Activated CD4-positive, alpha-beta T cell treated with anti-CD3 and anti-CD28 coated beads for 48 hours (primary cell): ENCODE measurements around the gene SDR39U1.

Experiments
- DNase-seq: peaks from one replicate; pipeline ENCODE4 v3.0.0-alpha.2; 2020

SDR39U1 gene

DNA sequence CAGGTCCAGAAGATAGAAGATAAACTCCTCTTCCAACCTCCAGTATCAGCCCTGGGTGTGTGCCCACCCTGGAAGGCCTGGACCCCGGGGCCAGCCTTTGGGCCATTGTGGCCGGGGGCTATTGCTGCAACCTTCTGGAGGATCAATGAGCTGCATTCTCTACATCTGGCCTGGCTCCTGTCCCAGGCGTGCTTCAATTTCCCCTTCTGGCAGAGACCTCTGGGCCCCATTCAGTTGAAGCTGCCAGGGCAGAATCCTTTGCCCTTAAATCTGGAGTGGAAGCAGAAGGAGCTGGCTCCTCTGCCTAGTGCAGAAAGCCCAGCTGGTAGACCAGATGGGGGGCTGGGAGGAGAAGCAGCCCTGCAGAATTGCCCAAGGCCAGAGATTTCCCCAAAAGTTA lies 33.8 kb downstream of the SDR39U1 start:
- DNase-seq: no peak

GRCh38 chr14:24407608-24408325 lies 34.8 kb downstream of the SDR39U1 start:
- no peak for DNase-seq

DNA sequence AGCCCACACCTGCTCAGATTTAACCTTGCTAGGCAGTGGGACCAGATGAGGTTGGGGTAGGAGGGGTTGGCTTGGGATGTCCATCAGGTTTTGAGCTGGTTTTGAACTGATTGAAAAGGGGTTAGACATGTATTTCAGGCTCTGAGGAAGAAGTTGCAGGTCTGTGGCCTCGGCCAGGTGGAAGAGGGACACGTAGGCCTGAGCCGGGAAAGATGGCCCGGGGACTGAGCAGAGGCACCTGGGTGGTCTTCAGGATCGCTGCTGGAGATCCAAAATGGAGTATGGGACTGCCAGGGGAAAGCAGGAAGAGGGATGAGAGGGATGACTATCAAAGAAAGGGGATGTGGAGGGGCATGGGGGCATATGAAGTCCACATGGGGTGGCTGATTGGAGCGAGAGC lies 36.2 kb downstream of the SDR39U1 start:
- DNase-seq: no peak

GRCh38 chr14:24404814-24405213 lies 37.8 kb downstream of the SDR39U1 start:
- DNase-seq: no peak

DNA sequence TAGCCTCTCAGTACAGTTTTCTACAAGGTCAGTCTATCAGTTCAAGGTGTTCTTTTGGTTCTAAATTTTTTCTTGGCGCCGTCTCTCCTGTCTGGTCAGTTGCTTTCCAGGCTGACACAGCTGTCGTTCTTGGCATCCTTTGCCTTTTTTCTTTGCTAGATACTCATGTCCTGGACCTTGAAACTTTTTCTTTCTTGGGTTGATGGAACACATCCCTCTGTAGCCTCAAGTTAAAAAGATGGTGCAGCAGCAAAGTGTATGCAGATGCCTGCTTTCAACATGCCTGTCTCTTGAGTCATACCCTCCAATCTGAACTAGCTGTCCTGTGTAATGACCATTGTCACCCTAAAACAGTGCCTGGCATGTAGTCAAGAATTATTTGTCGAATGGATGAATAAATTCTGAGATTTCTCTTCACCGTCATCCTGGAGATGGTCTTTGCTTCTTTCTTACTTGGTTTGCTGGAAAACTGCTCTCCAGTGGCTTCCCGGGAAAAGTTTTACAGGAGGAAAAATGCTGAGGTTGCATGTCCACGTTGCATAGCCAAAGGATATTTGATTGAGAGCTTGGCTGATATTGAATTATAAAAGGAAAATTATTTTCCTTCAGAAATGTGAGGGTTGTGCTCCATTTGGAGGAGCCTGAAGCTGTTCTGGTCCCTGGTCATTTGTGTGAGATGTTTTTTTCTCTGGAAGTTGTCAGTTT lies 39.1 kb downstream of the SDR39U1 start:
- no peak for DNase-seq

DNA sequence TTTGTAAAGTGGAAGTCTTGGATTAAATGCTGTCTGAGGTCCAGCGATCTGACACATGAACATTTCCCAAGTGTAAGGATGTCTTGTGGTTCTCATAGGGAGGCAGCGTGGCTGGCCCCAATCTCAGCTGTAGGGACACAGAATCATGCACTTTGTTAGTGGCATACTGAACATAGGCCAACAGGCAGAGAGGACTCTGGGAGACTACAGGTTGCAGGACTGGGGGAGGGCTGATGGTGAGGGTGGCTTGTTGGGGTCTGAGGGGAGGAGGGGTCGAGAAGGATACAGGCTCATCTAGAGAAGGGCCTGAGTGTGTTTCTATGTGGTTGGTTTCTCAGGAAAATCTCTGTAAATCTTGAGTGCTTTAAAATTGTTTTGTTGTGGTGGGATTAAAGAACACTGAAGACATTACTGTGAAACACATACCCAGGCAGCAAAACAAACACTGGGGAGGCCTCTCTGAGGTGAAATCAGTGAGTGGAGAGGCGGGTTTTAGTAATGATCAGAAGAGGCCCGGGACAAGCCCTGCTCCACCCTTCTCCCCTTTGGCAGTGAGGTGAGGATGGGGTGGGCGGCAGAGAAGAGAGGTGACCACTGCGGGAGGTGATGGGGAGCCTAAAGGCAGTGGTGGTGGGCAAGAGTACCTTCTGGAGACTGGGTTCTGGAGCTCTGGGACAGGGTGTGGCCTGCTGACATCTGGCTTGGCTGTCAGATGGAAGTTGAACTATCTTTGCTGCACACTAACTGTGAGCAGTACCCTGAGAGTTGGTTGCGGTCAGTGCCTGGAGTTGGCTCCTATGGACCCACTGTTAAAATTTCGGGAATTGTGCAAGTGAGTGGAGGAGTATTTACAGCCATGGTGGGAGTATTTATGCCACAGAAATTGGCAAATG lies 40.5 kb downstream of the SDR39U1 start:
- DNase-seq: no peak

DNA sequence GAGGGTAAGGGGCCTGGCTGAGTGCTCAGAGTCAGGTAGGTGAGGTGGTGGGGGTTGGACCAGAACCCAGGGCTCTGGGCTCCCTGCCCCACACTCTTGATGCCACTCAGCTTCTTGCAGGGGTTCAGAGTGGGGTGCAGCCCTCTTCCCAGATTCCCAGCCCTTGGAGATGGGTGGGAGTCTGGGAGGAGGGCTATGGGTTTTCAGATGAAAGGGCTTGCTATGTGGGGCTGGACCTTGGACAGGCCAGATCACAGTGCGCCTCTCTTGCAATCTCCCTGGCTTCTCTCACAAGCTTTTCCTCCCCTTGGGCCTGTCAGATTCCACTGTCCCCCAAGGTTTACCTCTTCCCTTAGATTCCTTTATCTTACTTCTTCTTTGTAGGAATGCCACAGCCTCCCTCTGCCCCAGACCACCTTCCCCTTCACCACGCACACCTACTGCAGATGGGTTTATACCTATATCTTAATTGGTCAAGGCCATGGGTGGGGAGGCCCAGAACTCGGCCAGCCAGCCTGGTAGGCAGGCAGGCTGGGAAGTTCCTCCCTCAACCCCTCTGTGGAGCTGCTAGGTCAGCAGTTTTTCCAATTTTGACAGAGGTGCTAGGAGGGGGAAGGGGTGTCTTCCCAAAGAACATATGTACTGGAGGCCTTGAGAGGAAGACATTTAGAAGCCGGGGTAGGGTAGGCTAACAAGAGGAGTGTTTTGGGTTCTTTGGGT lies 42.4 kb downstream of the SDR39U1 start:
- DNase-seq: no peak

DNA sequence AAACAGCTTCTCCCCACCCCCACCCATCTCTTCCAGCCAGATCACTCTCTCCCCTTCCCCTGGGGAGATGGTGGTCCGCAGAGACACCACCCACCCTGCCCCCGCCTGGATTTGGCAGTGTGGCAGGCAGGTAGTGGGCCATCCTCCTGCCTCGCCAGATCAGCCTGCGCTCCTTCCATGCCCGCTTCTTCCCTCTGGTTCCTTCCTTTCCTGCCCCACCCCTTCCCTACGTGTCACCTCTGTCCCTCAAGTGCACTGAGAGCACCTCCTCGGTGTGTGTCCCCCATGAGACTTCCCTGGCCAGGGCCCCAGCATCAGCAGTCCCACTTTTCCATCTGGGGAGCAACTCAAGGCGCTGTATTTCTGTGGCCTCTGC lies 43.1 kb downstream of the SDR39U1 start:
- no peak for DNase-seq

DNA sequence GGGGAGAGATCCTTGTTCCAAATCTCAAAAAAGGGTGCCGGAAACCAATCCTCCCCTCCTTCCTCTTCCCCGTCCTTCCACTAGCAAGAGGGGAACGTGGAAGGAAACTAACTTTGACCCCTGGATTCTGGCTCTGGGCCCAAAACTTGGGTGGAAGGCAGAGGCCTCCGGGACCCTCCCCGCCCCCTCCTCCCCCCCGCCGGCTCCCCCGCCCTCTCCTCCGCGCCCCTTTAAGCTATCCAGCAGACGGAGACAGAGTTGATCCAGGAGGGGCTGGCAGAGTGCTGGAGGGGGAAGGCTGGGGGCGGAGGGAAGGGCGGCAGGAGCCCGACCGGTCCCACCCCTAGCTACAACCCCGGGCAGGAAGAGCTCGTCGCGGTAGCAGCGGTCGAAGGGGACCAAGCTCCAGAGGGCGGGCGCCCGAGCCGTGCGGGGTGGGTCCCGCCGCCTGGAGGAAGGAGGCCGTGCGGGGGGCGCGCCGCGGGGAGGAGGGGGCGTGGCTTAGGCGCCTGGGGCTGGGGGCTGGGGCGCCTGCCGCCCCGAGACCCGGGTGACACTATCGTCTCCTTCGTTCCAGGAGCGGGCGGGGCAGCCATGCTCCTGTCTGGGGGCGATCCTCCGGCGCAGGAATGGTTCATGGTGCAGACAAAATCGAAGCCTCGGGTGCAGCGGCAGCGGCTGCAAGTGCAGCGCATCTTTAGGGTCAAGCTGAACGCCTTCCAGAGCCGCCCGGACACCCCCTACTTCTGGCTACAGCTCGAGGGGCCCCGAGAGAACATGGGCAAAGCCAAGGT lies 43.7 kb downstream of the SDR39U1 start, which contains the start of gene NYNRIN:
TSS of gene NYNRIN (plus strand) at position 351 of the 794 bp plus-strand sequence. CDS start at position 595, 244 bp downstream.
- peak; percentile 22 for DNase-seq

- no peak for DNase-seq
These were observed 44.3 kb downstream of the SDR39U1 start for GRCh38 chr14:24398293-24398652.

DNA sequence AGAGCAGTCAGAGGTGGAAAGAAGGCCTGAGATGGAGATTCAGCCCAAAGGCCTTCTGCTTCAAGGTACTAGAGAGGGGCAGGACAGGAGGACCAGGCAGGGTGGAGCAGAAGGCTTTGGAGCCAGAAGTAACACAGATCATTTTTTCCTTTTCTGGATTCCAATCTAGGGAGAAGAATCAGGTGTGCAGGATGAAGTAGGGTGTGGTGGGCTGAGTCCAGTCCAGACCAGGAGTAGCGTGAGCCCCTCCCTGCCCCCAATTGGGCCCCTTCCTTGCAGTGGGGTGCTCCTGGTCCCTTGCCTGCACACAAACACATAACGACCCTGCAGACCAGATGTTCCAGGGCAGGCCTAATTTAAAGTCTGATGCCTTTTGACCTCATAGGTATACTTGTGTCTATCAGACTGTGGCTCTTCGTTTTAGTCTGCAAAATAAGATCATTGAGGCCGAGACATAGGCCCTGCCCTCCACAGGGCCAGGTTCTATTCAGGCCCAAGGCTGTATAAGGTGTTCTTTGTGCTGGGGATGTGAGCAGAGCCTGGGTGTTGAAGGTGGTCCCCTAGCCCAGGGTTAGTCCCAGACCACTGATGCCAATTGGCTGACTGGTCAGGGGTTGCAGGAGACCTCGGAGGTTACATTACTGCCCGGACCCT lies 44.8 kb downstream of the SDR39U1 start:
- DNase-seq: no peak

DNA sequence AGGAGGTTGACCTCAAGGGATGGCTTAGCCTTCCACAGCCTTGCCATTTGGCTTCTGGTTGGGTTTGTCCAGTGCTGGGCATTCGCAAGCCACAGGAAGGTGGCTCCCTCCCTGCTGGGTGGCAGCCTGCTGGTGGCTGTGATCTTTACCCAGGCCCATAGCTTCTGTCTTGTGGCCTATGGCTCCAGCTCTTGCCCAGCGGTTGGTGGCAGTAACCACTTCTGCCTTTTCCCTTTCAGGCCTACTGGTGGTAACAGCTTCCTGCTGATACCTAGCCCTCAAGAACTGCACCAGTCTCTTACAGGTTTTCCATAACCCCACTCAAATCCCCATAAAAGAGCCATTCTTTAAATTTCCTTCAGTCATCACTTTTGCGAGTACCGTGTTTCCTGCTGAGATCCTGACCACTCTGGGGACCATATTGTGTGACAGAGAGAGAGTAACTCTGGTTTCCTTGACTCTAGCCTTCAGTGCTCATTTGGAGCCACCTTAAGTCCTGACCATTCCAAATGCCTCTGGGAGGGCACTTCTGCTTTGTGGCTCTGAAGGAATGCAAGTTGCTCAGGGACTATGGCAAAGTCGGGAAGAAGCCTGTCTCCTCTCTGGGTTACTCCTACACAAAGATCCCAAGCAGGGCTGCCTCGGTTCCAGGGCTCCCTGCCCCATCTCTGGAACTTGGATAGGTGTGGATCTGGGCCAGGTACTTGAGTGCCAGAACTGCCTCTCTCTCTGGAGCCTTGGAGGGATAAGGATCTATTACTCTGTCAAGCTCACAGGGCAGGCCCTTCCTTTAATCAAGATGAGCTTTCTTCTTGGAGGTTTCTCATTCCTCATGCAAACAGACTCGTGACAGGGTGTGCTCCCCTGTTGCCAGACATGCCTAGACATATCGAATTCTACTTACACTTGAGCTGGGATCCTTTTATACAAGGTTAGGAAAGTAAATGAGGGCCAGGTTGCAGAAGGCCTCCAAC lies 46.7 kb downstream of the SDR39U1 start:
- DNase-seq: no peak

GRCh38 chr14:24394275-24394674 lies 48.3 kb downstream of the SDR39U1 start:
- no peak for DNase-seq

- DNase-seq: no peak
These were observed 50.1 kb downstream of the SDR39U1 start for GRCh38 chr14:24392325-24393091.

GRCh38 chr14:24390701-24391468 lies 51.7 kb downstream of the SDR39U1 start:
- no peak for DNase-seq
